ACHN (cell line): ENCODE measurements around the gene JAML.
"Not testable (repeated sequence)": the region's sequence is repeated elsewhere in the genome, so short reads cannot be mapped to it uniquely, and the experiment has no call there.

Experiments
- DNase-seq: peaks from one replicate; pipeline ENCODE4 v3.0.0-alpha.2; 2015
- in situ Hi-C: cut with HindIII; loops from 2 replicates; pipeline ENCODE4 v1.10.0; 2017; ENCODE audit warnings: low sequenced_read_pairs, low pct_ligation_motif_present, low pct_unique_long_range_greater_than_20kb

JAML gene

GRCh38 chr11:118202599-118203422 is 22.0 kb downstream of the JAML start:
- DNase-seq: no peak
- in situ Hi-C loops: no loop called here

- in situ Hi-C loops: no loop called here
- DNase-seq: no peak
Measured at GRCh38 chr11:118201966-118202365, 22.8 kb downstream of the JAML start.

- in situ Hi-C loops: no loop called here
- no peak for DNase-seq
Measured at GRCh38 chr11:118200901-118201680, 23.7 kb downstream of the JAML start.

GRCh38 chr11:118200497-118200896 is 24.3 kb downstream of the JAML start:
- no peak for DNase-seq
- in situ Hi-C loops: no loop called here

- in situ Hi-C loops: no loop called here
- DNase-seq: no peak
Measured at GRCh38 chr11:118199135-118199534, 25.7 kb downstream of the JAML start.

GRCh38 chr11:118198370-118198769 is 26.4 kb downstream of the JAML start:
- peak; percentile 55 for DNase-seq
- in situ Hi-C loops: no loop called here

GRCh38 chr11:118194835-118195627 is 29.8 kb downstream of the JAML start:
- in situ Hi-C loops: no loop called here
- peak; percentile 79 for DNase-seq

- in situ Hi-C loops: no loop called here
- DNase-seq: no peak
Measured at GRCh38 chr11:118193910-118194566, 30.8 kb downstream of the JAML start.

- DNase-seq, in situ Hi-C loops: not testable (repeated sequence)
Measured at GRCh38 chr11:118192817-118193216, 32.0 kb downstream of the JAML start.

- in situ Hi-C loops: not testable (repeated sequence)
Measured at GRCh38 chr11:118190942-118191506, 33.8 kb downstream of the JAML start.

GRCh38 chr11:118186346-118187107 is 38.3 kb downstream of the JAML start:
- DNase-seq: no peak
- in situ Hi-C loops: no loop called here

More at GRCh38 chr11:118190942-118191506, 33.8 kb downstream of the JAML start:
- not testable (repeated sequence) for DNase-seq

- in situ Hi-C loops: no loop called here
- DNase-seq: no peak
Measured at GRCh38 chr11:118184784-118185579, 39.8 kb downstream of the JAML start.

- not testable (repeated sequence) for DNase-seq
Measured at GRCh38 chr11:118183691-118184090, 41.1 kb downstream of the JAML start.

GRCh38 chr11:118180300-118180703 is 44.5 kb downstream of the JAML start:
- in situ Hi-C loops: no loop called here
- no peak for DNase-seq

More at GRCh38 chr11:118183691-118184090, 41.1 kb downstream of the JAML start:
- in situ Hi-C loops: not testable (repeated sequence)

- DNase-seq: no peak
- in situ Hi-C loops: no loop called here
Measured at GRCh38 chr11:118176778-118177134, 48.1 kb downstream of the JAML start.

GRCh38 chr11:118175993-118176777 is 48.6 kb downstream of the JAML start, which contains the start of gene SCN2B:
SCN2B (minus strand) TSS chr11:118176639; CDS start chr11:118176431, 208 bp downstream.
- in situ Hi-C loops: no loop called here
- DNase-seq: no peak
